ENCODE measurements around the gene PLK4. TPM values are rescaled to one million over a fixed set of nuclear protein-coding genes. Genes with fewer than 3 reads are reported as not detected.

Gene PLK4
- total RNA-seq, 1 experiment from 2014 or later, result 66.5 TPM

Other genes starting within 250 kb of the PLK4 start
- gene INTU, start 247.9 kb upstream of the PLK4 start, total RNA-seq (2014; rRNA removed; shearing (Covaris generic)), result 2.6 TPM in 2 replicates
- 0.10 TPM in 1 of 2 replicates, not detected in the other for gene SLC25A31, start 150.5 kb upstream of the PLK4 start, total RNA-seq (2014; rRNA removed; shearing (Covaris generic))
- 4.7 and 4.8 TPM in 2 replicates for gene HSPA4L, start 98.6 kb upstream of the PLK4 start, total RNA-seq (2014; rRNA removed; shearing (Covaris generic))
- gene MFSD8, start 84.3 kb downstream of the PLK4 start, total RNA-seq (2014; rRNA removed; shearing (Covaris generic)), result 4.0 and 5.5 TPM in 2 replicates
- gene ABHD18, start 84.5 kb downstream of the PLK4 start, total RNA-seq (2014; rRNA removed; shearing (Covaris generic)), result 3.1 and 3.6 TPM in 2 replicates
- gene LARP1B, start 180.4 kb downstream of the PLK4 start, total RNA-seq (2014; rRNA removed; shearing (Covaris generic)), result 26.7 and 31.8 TPM in 2 replicates